Left renal pelvis (tissue), 4 donors: ENCODE results near the gene RWDD1. TPM values are rescaled to one million over a fixed set of nuclear protein-coding genes. Genes with fewer than 3 reads are reported as not detected.
"Not testable (repeated sequence)": the region's sequence is repeated elsewhere in the genome, so short reads cannot be mapped to it uniquely, and the experiment has no call there.

Experiments used
- DNase-seq, 4 donors: peaks; one replicate each; pipeline ENCODE4 v3.0.0-alpha.2; 2013; ENCODE audit warnings: low read depth in 4 of 4, low spot score in 3 of 4
- polyA plus RNA-seq, 4 donors: library from polyadenylated mRNA; unstranded; fragments of 120-200 nt; gene quantifications; one replicate each; pipeline ENCODE4 v1.2.1, GENCODE V29; 2013; ENCODE audit not compliant: insufficient read length in 4 of 4

The RWDD1 gene
- polyA plus RNA-seq, 4 donors = 77.7 to 84.3 (median 79.3) TPM

DNA sequence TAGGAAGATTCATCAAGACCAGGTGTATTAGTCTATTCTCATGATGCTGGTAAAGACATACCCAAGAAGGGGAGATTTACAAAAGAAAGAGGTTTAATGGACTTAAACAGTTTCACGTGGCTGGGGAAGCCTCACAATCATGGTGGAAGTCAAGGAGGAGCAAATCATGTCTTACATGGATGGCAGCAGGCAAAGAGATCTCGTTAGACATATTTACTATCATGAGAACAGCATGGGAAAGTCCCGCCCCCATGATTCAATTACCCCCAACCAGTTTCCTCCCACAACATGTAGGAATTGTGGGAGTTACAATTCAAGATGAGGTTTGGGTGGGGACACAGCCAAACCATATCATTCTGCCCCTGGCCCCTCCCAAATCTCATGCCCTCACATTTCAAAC lies 32.6 kb downstream of the RWDD1 start:
- DNase-seq = not testable (repeated sequence)

GRCh38 chr6:116604868-116605267 lies 33.6 kb downstream of the RWDD1 start:
- DNase-seq = not testable (repeated sequence)

- DNase-seq = no peak
Observed at GRCh38 chr6:116605935-116606334, 34.6 kb downstream of the RWDD1 start.

- DNase-seq = no peak
Observed at GRCh38 chr6:116611056-116611455, 39.8 kb downstream of the RWDD1 start.

- peak; percentile 86 to 97 (median 90) for DNase-seq
Observed at GRCh38 chr6:116615937-116616736, 44.8 kb downstream of the RWDD1 start, which contains the start of gene RSPH4A. RSPH4A (plus strand) TSS chr6:116616479; CDS start chr6:116616624, 145 bp downstream.

- no peak for DNase-seq
Observed at GRCh38 chr6:116616737-116617053, 45.4 kb downstream of the RWDD1 start.

DNA sequence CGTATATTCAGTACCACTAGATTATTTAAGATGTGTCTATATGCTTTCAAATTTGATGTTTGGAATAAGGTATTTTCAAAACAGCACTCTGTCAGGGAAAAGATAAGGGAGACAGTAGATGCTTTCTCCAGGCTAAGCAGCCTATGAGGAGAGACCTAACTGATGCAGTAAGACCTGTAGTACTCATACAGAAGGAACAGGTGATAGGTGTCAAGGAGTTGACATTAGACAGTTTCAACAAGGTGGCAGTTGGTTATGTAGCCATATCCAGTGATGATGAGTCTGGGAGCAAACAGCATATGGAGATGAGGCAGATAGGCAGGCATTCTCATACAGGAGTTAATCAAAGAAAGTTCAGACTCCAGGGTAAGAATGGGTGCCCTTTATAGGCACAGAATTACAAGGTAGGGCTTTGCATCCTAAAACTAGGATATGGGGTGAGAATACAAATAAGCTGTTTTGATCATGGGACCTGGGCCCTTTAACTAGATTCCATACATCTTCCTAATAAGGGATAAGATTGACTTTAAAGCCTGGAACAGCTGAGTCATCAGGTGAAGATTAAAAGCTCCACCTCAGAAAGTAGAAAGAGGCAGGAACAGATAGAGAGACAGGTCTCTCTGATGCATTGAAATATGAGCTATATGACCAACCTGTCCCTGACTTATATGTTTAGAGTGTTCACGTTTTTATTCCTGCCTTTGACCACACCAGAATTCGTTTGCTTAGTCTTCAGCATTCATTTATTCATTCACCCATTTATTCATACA lies 52.9 kb downstream of the RWDD1 start:
- DNase-seq = no peak

- no peak for DNase-seq
Observed at GRCh38 chr6:116625872-116626271, 54.6 kb downstream of the RWDD1 start.

DNA sequence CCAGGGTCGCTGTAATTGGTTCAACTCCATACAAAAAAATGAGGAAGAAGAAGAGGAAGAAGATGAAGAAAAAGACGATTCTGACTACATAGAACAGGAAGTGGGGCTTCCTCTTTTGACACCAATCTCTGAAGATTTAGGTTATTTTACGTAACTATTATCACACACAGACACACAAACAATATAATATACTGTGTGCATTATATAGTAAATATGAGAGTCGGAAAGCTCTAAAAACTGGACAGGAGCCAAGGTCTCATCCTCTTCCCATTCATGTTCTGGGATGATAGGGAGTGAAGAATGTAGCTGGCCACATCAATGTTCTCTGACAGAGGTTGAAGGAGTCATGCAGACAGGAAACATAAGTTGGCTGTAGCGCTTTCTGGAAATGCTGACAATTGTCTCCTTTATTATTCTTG lies 58.3 kb downstream of the RWDD1 start:
- DNase-seq = no peak

DNA sequence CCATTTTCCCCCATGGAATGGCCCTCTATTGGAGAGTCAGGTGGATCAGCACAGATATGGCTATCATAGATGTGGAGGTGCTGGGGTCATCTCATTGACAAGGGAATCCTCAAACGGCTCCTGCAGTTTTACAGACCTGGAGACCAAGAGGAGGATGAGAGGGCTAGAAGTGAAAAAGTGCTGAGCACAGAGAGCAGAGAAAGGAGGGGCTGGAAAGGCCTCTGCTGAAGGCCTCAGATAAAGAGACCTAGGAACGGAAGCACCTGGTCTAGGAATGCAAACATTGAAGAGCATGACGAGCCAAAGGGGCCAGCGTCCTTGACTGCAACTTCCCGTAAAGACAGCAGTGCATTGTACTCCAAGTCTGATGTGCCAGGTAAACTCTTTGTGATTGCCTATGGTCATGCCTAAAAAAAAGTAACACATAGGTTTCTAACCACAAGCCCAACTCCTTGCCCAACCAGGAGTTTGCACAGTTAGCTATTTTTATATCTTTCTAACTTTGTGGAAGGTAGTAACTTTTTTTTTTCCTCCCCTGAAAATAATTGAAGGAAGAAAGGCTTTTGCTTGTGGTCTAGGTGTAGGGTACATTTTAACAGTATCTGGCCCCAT lies 60.2 kb downstream of the RWDD1 start:
- DNase-seq = no peak

- no peak for DNase-seq
Observed at GRCh38 chr6:116633685-116634084, 62.4 kb downstream of the RWDD1 start.

Other genes starting within 250 kb of the RWDD1 start
- gene DSE, start 200.6 kb upstream of the RWDD1 start, polyA plus RNA-seq = 10 to 100 TPM; 39.7 to 50.8 (median 46.1) TPM
- gene CALHM6, start 110.1 kb upstream of the RWDD1 start, polyA plus RNA-seq = 1 to 10 TPM; 3.1 to 5.5 (median 5.0) TPM
- gene CALHM5, start 59.9 kb upstream of the RWDD1 start, polyA plus RNA-seq = 1 to 10 TPM in 3 of 4 donors, under 1 TPM in 1; 0.96 to 4.3 (median 2.3) TPM
- under 1 TPM; 0.14 to 0.60 (median 0.29) TPM for gene TRAPPC3L, start 25.8 kb upstream of the RWDD1 start, polyA plus RNA-seq
- gene CALHM4, start 17.8 kb upstream of the RWDD1 start, polyA plus RNA-seq = under 1 TPM in 3 of 4 donors, not detected in 1; 0.26 to 0.85 (median 0.58) TPM
- gene RSPH4A, start 45.0 kb downstream of the RWDD1 start, polyA plus RNA-seq = 1 to 10 TPM; 1.0 to 3.5 (median 2.4) TPM
- gene ZUP1, start 97.3 kb downstream of the RWDD1 start, polyA plus RNA-seq = 10 to 100 TPM in 3 of 4 donors, 1 to 10 TPM in 1; 9.4 to 14.9 (median 13.8) TPM
- gene KPNA5, start 109.7 kb downstream of the RWDD1 start, polyA plus RNA-seq = 10 to 100 TPM; 17.1 to 25.8 (median 19.9) TPM
- gene FAM162B, start 194.2 kb downstream of the RWDD1 start, polyA plus RNA-seq = 1 to 10 TPM; 1.6 to 9.1 (median 7.7) TPM